Keratinocyte (primary cell): Measurements from ENCODE around the gene CFAP45. TPM values are rescaled to one million over a fixed set of nuclear protein-coding genes. Genes with fewer than 3 reads are reported as not detected.
A peak's percentile ranks its signal among the peaks of the same experiment; 100 is the strongest.

Source experiments
- DNase-seq: peaks from one replicate; pipeline ENCODE4 v3.0.0-alpha.2; 2011; ENCODE audit warnings: low read depth, missing footprints, low spot score
- FAIRE-seq: peaks from 2 replicates; lab custom pipeline; 2011; peaks lifted over from hg19 to GRCh38; lab: Jason Lieb, UNC
- H2AFZ ChIP-seq: 2 replicates; pipeline ENCODE4 v1.6.0; 2012; ENCODE audit warnings: low read length, control low read depth, inconsistent platforms; ENCODE audit not compliant: control insufficient read depth
- H3K27ac ChIP-seq: 2 replicates; pipeline ENCODE4 v1.5.1; 2011; ENCODE audit warnings: low read length; ENCODE audit not compliant: control insufficient read depth, insufficient read depth
- H3K27me3 ChIP-seq: 3 replicates; pipeline ENCODE4 v1.6.0; 2011; ENCODE audit warnings: low read length; ENCODE audit not compliant: control insufficient read depth, insufficient read depth; ENCODE audit errors: extremely low read depth
- H3K36me3 ChIP-seq, 2 experiments: 2 replicates in 1 of 2; 3 replicates in 1 of 2; pipeline ENCODE4 v1.5.1; 2011; ENCODE audit warnings: low read length in 2 of 2, mild to moderate bottlenecking in 1 of 2; ENCODE audit not compliant: control insufficient read depth in 2 of 2, insufficient read depth in 2 of 2; ENCODE audit errors: extremely low read depth in 1 of 2
- H3K4me1 ChIP-seq: 3 replicates; pipeline ENCODE4 v1.5.1; 2011; ENCODE audit warnings: low read length; ENCODE audit not compliant: control insufficient read depth, insufficient read depth; ENCODE audit errors: extremely low read depth
- H3K4me2 ChIP-seq: 3 replicates; pipeline ENCODE4 v1.6.0; 2011; ENCODE audit warnings: low read depth, low read length; ENCODE audit not compliant: control insufficient read depth, insufficient read depth; ENCODE audit errors: extremely low read depth
- H3K4me3 ChIP-seq, 3 experiments: fragments of 200-600 bp in 1 of 3; sonication (generic) in 1 of 3; 2 replicates in 2 of 3; 3 replicates in 1 of 3; pipeline ENCODE4 v1.5.1; 2011 to 2016; ENCODE audit warnings: low read length in 3 of 3, mild to moderate bottlenecking in 3 of 3, control low read depth in 2 of 3, inconsistent platforms in 1 of 3, low read depth in 1 of 3, mixed read lengths in 1 of 3, mixed run types in 1 of 3, moderate library complexity in 1 of 3; ENCODE audit not compliant: control insufficient read depth in 2 of 3, insufficient read depth in 2 of 3; ENCODE audit errors: extremely low read depth in 1 of 3
- H3K79me2 ChIP-seq: 2 replicates; pipeline ENCODE4 v1.6.0; 2012; ENCODE audit warnings: low read length; ENCODE audit not compliant: control insufficient read depth, insufficient read depth
- H3K9ac ChIP-seq: 3 replicates; pipeline ENCODE4 v1.6.0; 2011; ENCODE audit warnings: low read length; ENCODE audit not compliant: control insufficient read depth, insufficient read depth; ENCODE audit errors: extremely low read depth
- H3K9me1 ChIP-seq: 3 replicates; pipeline ENCODE4 v1.6.0; 2011; ENCODE audit warnings: low read length; ENCODE audit not compliant: control insufficient read depth, insufficient read depth; ENCODE audit errors: extremely low read depth
- H3K9me3 ChIP-seq: 2 replicates; pipeline ENCODE4 v1.5.1; 2012; ENCODE audit warnings: low read depth, low read length; ENCODE audit not compliant: control insufficient read depth
- H4K20me1 ChIP-seq: 3 replicates; pipeline ENCODE4 v1.6.0; 2011; ENCODE audit warnings: low read length; ENCODE audit not compliant: control insufficient read depth, insufficient read depth; ENCODE audit errors: extremely low read depth
- CTCF ChIP-seq, 3 experiments: IDR thresholded peaks in 1 of 3; conservative IDR thresholded peaks in 1 of 3; optimal IDR thresholded peaks in 1 of 3; 2 replicates in 2 of 3; 3 replicates in 1 of 3; pipeline versions ENCODE3 to v1.5.1; 2011; ENCODE audit warnings: low read length in 3 of 3, mild to moderate bottlenecking in 3 of 3, moderate library complexity in 2 of 3, control low read depth in 1 of 3, inconsistent platforms in 1 of 3; ENCODE audit not compliant: insufficient read depth in 2 of 3; ENCODE audit errors: extremely low read depth in 1 of 3
- EZH2 ChIP-seq: IDR thresholded peaks from one replicate; pipeline ENCODE4 v1.6.1; 2012; ENCODE audit warnings: inconsistent platforms, mild to moderate bottlenecking, low read length, moderate library complexity
- dilution Hi-C: fragments of 300-500 bp; cut with MboI; formaldehyde crosslinking; loops from one replicate; pipeline ENCODE4 v1.7.0; 2020; ENCODE audit warnings: low sequenced_read_pairs; ENCODE audit not compliant: extremely low pct_ligation_motif_present
- polyA plus RNA-seq, 5 experiments: library from polyadenylated mRNA; depleted of rRNA in 3 of 5; stranded (reverse) in 3 of 5; stranded (forward) in 1 of 5; unstranded in 1 of 5; fragments of >200 nt; gene quantifications; 1 replicate in 1 of 5; 2 replicates in 3 of 5; 3 replicates in 1 of 5; pipeline versions ENCODE4 v1.2.1 to v1.2.3, GENCODE V29; 2011 to 2012; ENCODE audit warnings: missing spikeins in 2 of 5, low read depth in 1 of 5, low replicate concordance in 1 of 5

Gene CFAP45
- polyA plus RNA-seq, 1 donor (not counting 4 experiments of a cell fraction or from before 2014, with no cell fraction given) = 2.3 TPM

GRCh38 chr1:159892944-159893343, 7.0 kb downstream of the CFAP45 start:
- H3K4me3 ChIP-seq = no peak overlapping the region
- no peaks in the 10 kb centered on the region for H3K27me3 ChIP-seq
- no peaks in the 10 kb centered on the region for H4K20me1 ChIP-seq
- no peaks in the 10 kb centered on the region for H3K9me1 ChIP-seq
- H3K36me3 ChIP-seq = no peaks in the 10 kb centered on the region
- H3K9me3 ChIP-seq = no peaks in the 10 kb centered on the region
- H3K4me1 ChIP-seq = peaks cover 19% of the 10 kb centered on the region
- no peaks in the 10 kb centered on the region for H3K79me2 ChIP-seq
- no peak for DNase-seq
- no peak overlapping the region for H3K4me2 ChIP-seq
- H3K9ac ChIP-seq = no peak overlapping the region
- peak; percentile 81 for FAIRE-seq
- TF ChIP-seq EZH2 (no peak), CTCF (optimal IDR thresholded peaks at IDR 0.05 in 1 of 3, IDR thresholded peaks at IDR 0.05 in 1 of 3, conservative IDR thresholded peaks at IDR 0.05 in 1 of 3; ENCODE audit: extremely low read depth in 1 of 3, insufficient read depth in 2 of 3, low read length in 3 of 3) (peak; percentile 47 to 69 (median 55))
- dilution Hi-C loops = no loop called here
- H2AFZ ChIP-seq = no peak overlapping the region
- no peak overlapping the region for H3K27ac ChIP-seq

- Histone ChIP-seq H3K36me3 (no peaks in the 10 kb centered on the region), H3K4me1 (peaks cover 19% of the 10 kb centered on the region), H3K79me2 (no peaks in the 10 kb centered on the region), H3K27ac (no peak overlapping the region), H3K4me2 (no peak overlapping the region), H3K9ac (no peak overlapping the region), H3K9me3 (no peaks in the 10 kb centered on the region), H3K9me1 (no peaks in the 10 kb centered on the region), H3K4me3 (no peak overlapping the region), H4K20me1 (no peaks in the 10 kb centered on the region), H3K27me3 (no peaks in the 10 kb centered on the region), H2AFZ (no peak overlapping the region)
- DNase-seq (no peak), FAIRE-seq (peak; percentile 82)
- no peak for TF ChIP-seq EZH2
- TF ChIP-seq CTCF (optimal IDR thresholded peaks at IDR 0.05 in 1 of 3, IDR thresholded peaks at IDR 0.05 in 1 of 3, conservative IDR thresholded peaks at IDR 0.05 in 1 of 3; ENCODE audit: extremely low read depth in 1 of 3, insufficient read depth in 2 of 3, low read length in 3 of 3) = peak; percentile 99 to 100 (median 100)
- dilution Hi-C loops = no loop called here
Observed at GRCh38 chr1:159891275-159892157, 8.4 kb downstream of the CFAP45 start.
